ENCODE results near the gene FIGNL1.

DNA sequence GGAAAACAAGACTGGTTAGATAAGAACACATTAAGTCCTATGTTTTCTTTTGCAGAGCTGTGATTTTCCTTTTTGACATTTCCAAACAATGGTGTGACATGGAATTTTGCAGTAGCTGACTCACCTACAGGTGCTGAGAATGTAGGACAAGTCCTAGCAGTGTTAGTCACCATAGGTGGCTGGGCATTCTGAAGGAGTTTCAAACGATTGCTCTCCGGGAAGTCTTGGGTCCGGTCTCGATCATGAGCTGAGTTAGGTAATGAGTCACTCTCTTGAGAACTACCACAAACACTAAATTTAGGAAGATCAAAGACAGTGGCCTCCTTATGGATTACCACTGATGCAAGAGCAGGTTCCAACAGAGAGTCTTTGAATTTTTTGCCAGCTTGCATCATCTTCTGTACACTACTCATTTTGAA, 3.6 kb downstream of the FIGNL1 start:
- TF ChIP-seq TAF1 (IDR thresholded peaks at IDR 0.05; ENCODE audit: low read depth, low read length) (no peak), POLR2A (IDR thresholded peaks at IDR 0.05; ENCODE audit: low read depth, low read length) (no peak), POLR2AphosphoS5 (IDR thresholded peaks at IDR 0.05; ENCODE audit: low read depth, low read length) (no peak), PAX5 (IDR thresholded peaks at IDR 0.05; ENCODE audit: insufficient read depth, low read length, severe bottlenecking) (no peak)
